PFSK-1 (cell line): ENCODE measurements around the gene IGF2BP3.

Source experiments
- FOXP2 ChIP-seq: optimal IDR thresholded peaks from 2 replicates; pipeline ENCODE3; 2011; ENCODE audit warnings: borderline replicate concordance, control low read depth, inconsistent platforms; ENCODE audit not compliant: insufficient read depth; ENCODE audit errors: extremely low read length, extremely low read depth
- POLR2AphosphoS5 ChIP-seq: IDR thresholded peaks from 2 replicates; pipeline ENCODE4 v1.6.1; 2012; ENCODE audit warnings: low read depth, mild to moderate bottlenecking, control low read depth, low read length, moderate library complexity
- SIN3A ChIP-seq: IDR thresholded peaks from 2 replicates; pipeline ENCODE4 v1.6.1; 2012; ENCODE audit warnings: mild to moderate bottlenecking, low read length, moderate library complexity, borderline replicate concordance; ENCODE audit not compliant: insufficient read depth
- TAF1 ChIP-seq: IDR thresholded peaks from 2 replicates; pipeline ENCODE4 v1.6.1; 2012; ENCODE audit warnings: low read length, control low read depth, borderline replicate concordance; ENCODE audit not compliant: insufficient read depth

DNA sequence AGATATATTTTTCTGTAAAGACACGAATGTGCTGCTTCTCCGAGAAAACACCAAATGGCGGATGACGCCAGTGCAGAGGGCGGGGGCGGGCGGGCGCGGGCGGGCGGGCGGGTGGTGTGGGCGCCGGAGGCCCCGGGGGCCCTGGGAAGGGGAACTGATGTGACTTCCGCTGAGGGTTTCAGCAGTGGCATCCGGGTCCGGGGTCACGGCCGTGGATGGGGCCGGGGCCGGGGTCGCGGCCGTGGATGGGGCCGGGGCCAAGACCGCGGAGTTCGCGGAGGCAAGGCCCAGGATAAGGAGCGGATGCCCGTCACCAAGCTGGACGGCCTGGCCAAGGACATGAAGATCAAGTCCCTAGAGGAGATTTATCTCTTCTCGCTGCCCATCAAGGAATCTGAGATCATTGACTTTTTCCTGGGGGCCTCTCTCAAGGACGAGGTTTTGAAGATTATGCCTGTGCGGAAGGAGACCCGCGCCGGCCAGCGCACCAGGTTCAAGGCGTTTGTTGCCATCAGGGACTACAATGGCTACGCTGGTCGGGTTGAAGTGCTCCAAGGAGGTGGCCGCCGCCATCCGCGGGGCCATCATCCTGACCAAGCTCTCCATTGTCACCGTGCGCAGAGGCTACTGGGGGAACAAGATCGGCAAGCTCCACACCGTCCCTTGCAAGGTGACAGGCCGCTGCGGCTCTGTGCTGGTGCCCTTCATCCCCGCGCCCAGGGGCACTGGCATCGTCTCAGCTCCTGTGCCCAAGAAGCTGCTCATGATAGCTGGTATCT, 20.3 kb upstream of the IGF2BP3 start:
- TF ChIP-seq POLR2AphosphoS5 (no peak), SIN3A (no peak), TAF1 (no peak), FOXP2 (no peak)
